ENCODE measurements around the gene CELSR1.

Gene CELSR1

DNA sequence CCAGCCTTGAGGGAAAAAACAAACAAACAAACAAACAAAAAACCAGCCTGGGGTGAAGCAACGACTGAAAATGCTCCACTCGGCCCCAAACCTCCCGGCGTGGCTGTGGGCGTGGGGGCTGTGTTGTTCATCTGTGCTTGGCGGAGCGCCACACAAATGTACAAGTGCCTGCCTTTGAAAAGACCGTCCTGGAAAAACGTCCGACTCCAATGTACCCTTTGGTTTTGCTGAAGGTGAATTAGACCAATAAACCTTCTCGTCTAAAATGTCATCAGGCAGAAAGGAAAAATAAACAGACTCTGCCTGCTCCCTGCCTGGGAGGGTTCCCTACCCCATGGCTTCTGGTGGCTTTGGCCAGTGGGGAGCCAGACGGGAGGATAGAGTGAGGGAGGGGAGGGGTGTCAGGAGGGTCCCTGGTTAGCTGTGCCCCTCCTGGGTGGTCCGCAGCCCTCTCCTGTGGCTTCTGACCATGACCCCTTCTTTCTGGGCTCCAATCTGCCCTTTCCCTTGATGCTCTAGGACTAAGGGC lies 108.0 kb downstream of the CELSR1 start:
- Histone ChIP-seq H2BK5ac (ENCODE audit: low read depth, low read length, poor library complexity) (no peak overlapping the region), H3K9me3 (ENCODE audit: insufficient read depth, low read depth, low read length) (peaks cover 4% of the 10 kb centered on the region), H2AK5ac (ENCODE audit: low read length) (no peak overlapping the region), H2BK12ac (ENCODE audit: low read length) (no peak overlapping the region), H4K8ac (ENCODE audit: low read depth, low read length) (no peak overlapping the region), H3K9ac (ENCODE audit: low read length) (no peak overlapping the region), H3K18ac (ENCODE audit: low read length) (no peak overlapping the region), H3K79me1 (ENCODE audit: low read length) (no peaks in the 10 kb centered on the region), H3K27ac (ENCODE audit: low read depth, low read length) (no peak overlapping the region), H4K91ac (ENCODE audit: low read depth, low read length) (no peak overlapping the region), H3K4me1 (ENCODE audit: control insufficient read depth in 1 of 2, insufficient read depth in 2 of 2, low read length in 2 of 2) (peaks cover 2% of the 10 kb centered on the region in 2 experiments), H3K36me3 (ENCODE audit: control insufficient read depth in 1 of 2, insufficient read depth in 2 of 2, low read length in 2 of 2) (peaks cover 0 to 3% of the 10 kb centered on the region in 2 experiments), H3K79me2 (ENCODE audit: control insufficient read depth, insufficient read depth, low read length, poor library complexity) (no peaks in the 10 kb centered on the region), H3K27me3 (ENCODE audit: insufficient read depth, low read length) (no peaks in the 10 kb centered on the region), H3K4ac (ENCODE audit: low read depth, low read length) (no peak overlapping the region), H2AFZ (ENCODE audit: insufficient read depth, low read length, poor library complexity) (no peak overlapping the region), H3K4me3 (ENCODE audit: low read depth, low read length) (no peak overlapping the region), H3K4me2 (ENCODE audit: low read length) (no peak overlapping the region), H2BK120ac (ENCODE audit: insufficient read depth, low read length, poor library complexity) (no peak overlapping the region), H3K14ac (ENCODE audit: low read length) (no peak overlapping the region), H4K12ac (ENCODE audit: low read depth, low read length) (no peak overlapping the region), H3K23ac (ENCODE audit: low read length) (no peak overlapping the region)
- WGBS (ENCODE audit: extremely low coverage, insufficient coverage, insufficient read length), result no CpG with 5 or more reads among the region's 13 CpGs
- DNase-seq, result no peak

DNA sequence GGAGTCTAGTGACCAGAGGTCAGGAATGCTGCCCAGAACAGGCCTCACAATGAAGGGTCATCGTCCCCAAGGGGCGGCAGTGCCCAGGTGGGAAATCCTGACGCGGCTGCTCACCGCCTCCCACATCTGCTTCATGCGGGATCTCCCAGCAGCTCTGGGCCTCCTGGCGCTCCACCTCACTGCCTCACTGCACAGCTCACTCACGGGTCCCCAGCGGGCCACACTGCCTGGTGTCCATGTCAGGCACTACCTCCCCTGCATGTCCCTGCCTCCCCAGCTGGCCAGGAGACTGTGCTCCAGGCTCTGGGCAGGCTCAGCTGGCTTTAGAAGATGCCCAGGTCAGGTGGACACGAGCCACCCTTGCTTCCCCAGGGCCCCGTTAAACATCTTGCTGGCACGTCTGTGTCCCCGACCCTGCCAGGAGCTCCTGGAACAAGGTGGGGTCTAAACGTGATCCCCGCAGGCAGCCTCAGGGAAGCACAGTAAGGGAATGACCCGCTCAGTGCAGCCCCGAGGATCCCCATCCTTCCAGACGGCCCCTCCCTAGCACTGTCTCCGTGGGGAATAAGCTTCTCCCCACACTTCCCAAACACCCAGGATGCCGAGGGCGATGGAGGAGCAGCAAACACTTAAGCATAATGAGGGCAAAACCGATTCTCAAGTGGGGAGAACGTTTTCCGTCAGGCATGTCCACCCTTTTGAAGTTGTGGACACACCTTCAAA lies 108.7 kb downstream of the CELSR1 start:
- Histone ChIP-seq H3K4me2 (ENCODE audit: low read length) (no peak overlapping the region), H3K79me2 (ENCODE audit: control insufficient read depth, insufficient read depth, low read length, poor library complexity) (no peaks in the 10 kb centered on the region), H3K27me3 (ENCODE audit: insufficient read depth, low read length) (no peaks in the 10 kb centered on the region), H3K36me3 (ENCODE audit: control insufficient read depth in 1 of 2, insufficient read depth in 2 of 2, low read length in 2 of 2) (peaks cover 0 to 3% of the 10 kb centered on the region in 2 experiments), H3K27ac (ENCODE audit: low read depth, low read length) (no peak overlapping the region), H3K23ac (ENCODE audit: low read length) (no peak overlapping the region), H3K18ac (ENCODE audit: low read length) (no peak overlapping the region), H2AFZ (ENCODE audit: insufficient read depth, low read length, poor library complexity) (no peak overlapping the region), H3K4me3 (ENCODE audit: low read depth, low read length) (no peak overlapping the region), H2BK5ac (ENCODE audit: low read depth, low read length, poor library complexity) (no peak overlapping the region), H3K79me1 (ENCODE audit: low read length) (no peaks in the 10 kb centered on the region), H4K8ac (ENCODE audit: low read depth, low read length) (no peak overlapping the region), H2BK12ac (ENCODE audit: low read length) (no peak overlapping the region), H3K4ac (ENCODE audit: low read depth, low read length) (no peak overlapping the region), H4K12ac (ENCODE audit: low read depth, low read length) (no peak overlapping the region), H4K91ac (ENCODE audit: low read depth, low read length) (no peak overlapping the region), H2AK5ac (ENCODE audit: low read length) (no peak overlapping the region), H3K9ac (ENCODE audit: low read length) (no peak overlapping the region), H3K14ac (ENCODE audit: low read length) (no peak overlapping the region), H3K4me1 (ENCODE audit: control insufficient read depth in 1 of 2, insufficient read depth in 2 of 2, low read length in 2 of 2) (peaks cover 2% of the 10 kb centered on the region in 2 experiments), H2BK120ac (ENCODE audit: insufficient read depth, low read length, poor library complexity) (no peak overlapping the region), H3K9me3 (ENCODE audit: insufficient read depth, low read depth, low read length) (peaks cover 4% of the 10 kb centered on the region)
- no CpG with 5 or more reads among the region's 24 CpGs for WGBS (ENCODE audit: extremely low coverage, insufficient coverage, insufficient read length)
- no peak for DNase-seq

DNA sequence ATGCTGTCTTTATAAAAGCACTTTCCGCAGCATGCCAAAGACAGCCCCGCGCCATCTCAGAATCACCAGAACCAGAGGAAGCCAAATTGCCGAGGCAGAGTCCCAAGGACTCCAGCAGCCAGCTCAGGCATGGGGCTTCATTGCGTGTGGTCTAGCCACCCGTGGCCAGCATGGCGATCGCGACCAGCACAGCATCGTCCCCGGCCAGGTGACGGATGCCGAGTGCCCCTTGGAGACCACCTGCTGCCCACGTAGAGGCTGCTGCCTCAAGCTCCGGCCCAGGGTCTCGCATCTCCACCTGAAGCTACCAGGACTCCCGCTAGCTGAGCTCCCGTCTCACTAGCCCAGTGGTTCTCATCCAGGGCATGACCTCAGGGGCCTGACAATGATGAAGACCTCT lies 109.2 kb downstream of the CELSR1 start:
- H3K4me2 ChIP-seq (ENCODE audit: low read length), result no peak overlapping the region
- H3K9me3 ChIP-seq (ENCODE audit: insufficient read depth, low read depth, low read length), result peaks cover 4% of the 10 kb centered on the region
- H2BK5ac ChIP-seq (ENCODE audit: low read depth, low read length, poor library complexity), result no peak overlapping the region
- H2BK120ac ChIP-seq (ENCODE audit: insufficient read depth, low read length, poor library complexity), result no peak overlapping the region
- H3K18ac ChIP-seq (ENCODE audit: low read length), result no peak overlapping the region
- no CpG with 5 or more reads among the region's 18 CpGs for WGBS (ENCODE audit: extremely low coverage, insufficient coverage, insufficient read length)
- no peak overlapping the region for H3K23ac ChIP-seq (ENCODE audit: low read length)
- no peak overlapping the region for H2BK12ac ChIP-seq (ENCODE audit: low read length)
- DNase-seq, result no peak
- peaks cover 0 to 3% of the 10 kb centered on the region in 2 experiments for H3K36me3 ChIP-seq (ENCODE audit: control insufficient read depth in 1 of 2, insufficient read depth in 2 of 2, low read length in 2 of 2)
- H4K91ac ChIP-seq (ENCODE audit: low read depth, low read length), result no peak overlapping the region
- no peaks in the 10 kb centered on the region for H3K79me1 ChIP-seq (ENCODE audit: low read length)
- H2AK5ac ChIP-seq (ENCODE audit: low read length), result no peak overlapping the region
- no peak overlapping the region for H3K9ac ChIP-seq (ENCODE audit: low read length)
- no peaks in the 10 kb centered on the region for H3K27me3 ChIP-seq (ENCODE audit: insufficient read depth, low read length)
- H3K4me1 ChIP-seq (ENCODE audit: control insufficient read depth in 1 of 2, insufficient read depth in 2 of 2, low read length in 2 of 2), result peaks cover 2% of the 10 kb centered on the region in 2 experiments
- no peak overlapping the region for H4K8ac ChIP-seq (ENCODE audit: low read depth, low read length)
- H3K27ac ChIP-seq (ENCODE audit: low read depth, low read length), result no peak overlapping the region
- no peaks in the 10 kb centered on the region for H3K79me2 ChIP-seq (ENCODE audit: control insufficient read depth, insufficient read depth, low read length, poor library complexity)
- H2AFZ ChIP-seq (ENCODE audit: insufficient read depth, low read length, poor library complexity), result no peak overlapping the region
- H4K12ac ChIP-seq (ENCODE audit: low read depth, low read length), result no peak overlapping the region
- H3K4me3 ChIP-seq (ENCODE audit: low read depth, low read length), result no peak overlapping the region
- no peak overlapping the region for H3K14ac ChIP-seq (ENCODE audit: low read length)
- no peak overlapping the region for H3K4ac ChIP-seq (ENCODE audit: low read depth, low read length)

DNA sequence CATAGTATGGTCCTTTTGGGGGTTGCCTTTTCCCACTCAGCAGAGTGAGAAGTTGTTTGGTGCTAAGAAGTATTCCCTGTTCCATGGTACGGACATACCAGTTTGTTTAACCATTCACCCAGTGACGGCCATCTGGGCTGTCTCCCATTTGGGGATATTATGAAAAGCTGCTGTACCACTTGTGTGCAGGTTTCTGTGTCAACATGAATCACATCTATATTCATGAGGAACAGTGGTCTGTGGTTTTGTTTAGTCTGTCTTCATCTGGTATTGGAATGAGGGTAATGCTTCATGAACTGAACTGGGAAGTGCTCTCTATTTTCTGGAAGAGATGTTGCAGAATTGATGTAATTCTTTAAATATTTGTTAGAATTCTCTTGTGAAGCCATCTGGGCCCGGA lies 112.4 kb downstream of the CELSR1 start:
- H3K4me3 ChIP-seq (ENCODE audit: low read depth, low read length), result no peak overlapping the region
- no peak overlapping the region for H2BK120ac ChIP-seq (ENCODE audit: insufficient read depth, low read length, poor library complexity)
- H4K8ac ChIP-seq (ENCODE audit: low read depth, low read length), result no peak overlapping the region
- H2BK12ac ChIP-seq (ENCODE audit: low read length), result no peak overlapping the region
- H3K27ac ChIP-seq (ENCODE audit: low read depth, low read length), result no peak overlapping the region
- no peak overlapping the region for H3K14ac ChIP-seq (ENCODE audit: low read length)
- H3K4me1 ChIP-seq (ENCODE audit: control insufficient read depth in 1 of 2, insufficient read depth in 2 of 2, low read length in 2 of 2), result no peaks in the 10 kb centered on the region
- H3K27me3 ChIP-seq (ENCODE audit: insufficient read depth, low read length), result no peaks in the 10 kb centered on the region
- no peak overlapping the region for H3K4ac ChIP-seq (ENCODE audit: low read depth, low read length)
- H3K9me3 ChIP-seq (ENCODE audit: insufficient read depth, low read depth, low read length), result peaks cover 10% of the 10 kb centered on the region
- no peak overlapping the region for H2AFZ ChIP-seq (ENCODE audit: insufficient read depth, low read length, poor library complexity)
- H2AK5ac ChIP-seq (ENCODE audit: low read length), result no peak overlapping the region
- no peak overlapping the region for H3K23ac ChIP-seq (ENCODE audit: low read length)
- H3K9ac ChIP-seq (ENCODE audit: low read length), result no peak overlapping the region
- no peak overlapping the region for H4K91ac ChIP-seq (ENCODE audit: low read depth, low read length)
- no peak overlapping the region for H4K12ac ChIP-seq (ENCODE audit: low read depth, low read length)
- peaks cover 0 to 3% of the 10 kb centered on the region in 2 experiments for H3K36me3 ChIP-seq (ENCODE audit: control insufficient read depth in 1 of 2, insufficient read depth in 2 of 2, low read length in 2 of 2)
- no peak overlapping the region for H2BK5ac ChIP-seq (ENCODE audit: low read depth, low read length, poor library complexity)
- no CpG with 5 or more reads among the region's 3 CpGs for WGBS (ENCODE audit: extremely low coverage, insufficient coverage, insufficient read length)
- H3K79me1 ChIP-seq (ENCODE audit: low read length), result no peaks in the 10 kb centered on the region
- no peaks in the 10 kb centered on the region for H3K79me2 ChIP-seq (ENCODE audit: control insufficient read depth, insufficient read depth, low read length, poor library complexity)
- H3K18ac ChIP-seq (ENCODE audit: low read length), result no peak overlapping the region
- peak; percentile 36 to 71 for DNase-seq
- no peak overlapping the region for H3K4me2 ChIP-seq (ENCODE audit: low read length)

Data from trophoblast cell (in vitro differentiated cells and primary cell).